Activated CD8-positive, alpha-beta memory T cell treated with anti-CD3 and anti-CD28 coated beads for 24 hours (primary cell): ENCODE data around the gene METTL16.
A peak's percentile ranks its signal among the peaks of the same experiment; 100 is the strongest.

Source experiments
- DNase-seq: peaks from one replicate; pipeline ENCODE4 v3.0.0-alpha.2; 2020

METTL16 gene

GRCh38 chr17:2406903-2407790, 104.5 kb downstream of the METTL16 start:
- DNase-seq = no peak

GRCh38 chr17:2406271-2406902, 105.3 kb downstream of the METTL16 start:
- no peak for DNase-seq

GRCh38 chr17:2405247-2405926, 106.3 kb downstream of the METTL16 start:
- no peak for DNase-seq

- DNase-seq = no peak
Measured at GRCh38 chr17:2403044-2403443, 108.6 kb downstream of the METTL16 start.

GRCh38 chr17:2402544-2402943, 109.1 kb downstream of the METTL16 start:
- DNase-seq = no peak

- peak; percentile 99 for DNase-seq
Measured at GRCh38 chr17:2401426-2402221, 110.1 kb downstream of the METTL16 start.

- no peak for DNase-seq
Measured at GRCh38 chr17:2400877-2401425, 110.7 kb downstream of the METTL16 start, which contains the start of gene MNT. Gene MNT (minus strand): TSS chr17:2401060. CDS start chr17:2400712, 348 bp downstream.

- peak; percentile 84 for DNase-seq
Measured at GRCh38 chr17:2400474-2400866, 111.2 kb downstream of the METTL16 start.

GRCh38 chr17:2399572-2400473, 111.9 kb downstream of the METTL16 start:
- DNase-seq = peak; percentile 96

- peak; percentile 84 for DNase-seq
Measured at GRCh38 chr17:2398655-2399571, 112.8 kb downstream of the METTL16 start.

GRCh38 chr17:2398182-2398581, 113.5 kb downstream of the METTL16 start:
- DNase-seq = no peak

- no peak for DNase-seq
Measured at GRCh38 chr17:2397247-2398171, 114.2 kb downstream of the METTL16 start.

- DNase-seq = peak; percentile 76
Measured at GRCh38 chr17:2396568-2397246, 115.0 kb downstream of the METTL16 start.

- DNase-seq = no peak
Measured at GRCh38 chr17:2396192-2396567, 115.5 kb downstream of the METTL16 start.

GRCh38 chr17:2395258-2396181, 116.2 kb downstream of the METTL16 start:
- DNase-seq = no peak

- DNase-seq = no peak
Measured at GRCh38 chr17:2394775-2395201, 116.9 kb downstream of the METTL16 start.
